Fibroblast of pulmonary artery (primary cell): Measurements from ENCODE around the gene ALDH1L2.
A peak's percentile ranks its signal among the peaks of the same experiment; 100 is the strongest.

Source experiments
- DNase-seq: peaks from one replicate; pipeline ENCODE4 v3.0.0-alpha.2; 2010; ENCODE audit warnings: low read depth
- H3K4me3 ChIP-seq: replicated peaks from 2 replicates; pipeline ENCODE4 v1.5.1; 2011; ENCODE audit warnings: low read depth, mild to moderate bottlenecking, control low read depth, low read length, moderate library complexity
- CTCF ChIP-seq: IDR thresholded peaks from 2 replicates; pipeline ENCODE4 v1.5.1; 2011; ENCODE audit warnings: mild to moderate bottlenecking, control low read depth, low read length, inconsistent platforms; ENCODE audit errors: missing control alignments

Gene ALDH1L2

GRCh38 chr12:105107494-105108371 lies 23.5 kb upstream of the ALDH1L2 start, which contains the start of gene WASHC4:
TSS of gene WASHC4 (plus strand) at chr12:105107731. CDS start at chr12:105107801, 70 bp downstream.
- TF ChIP-seq CTCF = no peak
- peak; percentile 91 for DNase-seq
- peak within 1 kb of the TSS; percentile 87 for H3K4me3 ChIP-seq

- TF ChIP-seq CTCF = no peak
- H3K4me3 ChIP-seq = peak overlapping the region; percentile 87
- peak; percentile 59 for DNase-seq
Measured at GRCh38 chr12:105107171-105107493, 22.9 kb upstream of the ALDH1L2 start.

GRCh38 chr12:105106621-105107020 lies 22.4 kb upstream of the ALDH1L2 start:
- TF ChIP-seq CTCF = no peak
- DNase-seq = no peak
- H3K4me3 ChIP-seq = peak overlapping the region; percentile 87

GRCh38 chr12:105104762-105105161 lies 20.5 kb upstream of the ALDH1L2 start:
- no peak overlapping the region for H3K4me3 ChIP-seq
- no peak for DNase-seq
- TF ChIP-seq CTCF = no peak

GRCh38 chr12:105102673-105103072 lies 18.4 kb upstream of the ALDH1L2 start:
- DNase-seq = no peak
- no peak for TF ChIP-seq CTCF
- no peak overlapping the region for H3K4me3 ChIP-seq

- peak; percentile 62 for DNase-seq
- TF ChIP-seq CTCF = peak; percentile 16
- no peak overlapping the region for H3K4me3 ChIP-seq
Measured at GRCh38 chr12:105100998-105101397, 16.7 kb upstream of the ALDH1L2 start.
